H54 (cell line): Measurements from ENCODE around the gene DHX15.

Experiments used
- DNase-seq: peaks from one replicate; pipeline ENCODE4 v3.0.0; 2011; ENCODE audit warnings: low spot score, mixed read lengths; ENCODE audit not compliant: insufficient read length
- FAIRE-seq: peaks from 3 replicates; lab custom pipeline; 2011; peaks lifted over from hg19 to GRCh38; lab: Jason Lieb, UNC
- POLR2A ChIP-seq: IDR thresholded peaks from 2 replicates; pipeline ENCODE4 v1.6.1; 2011; ENCODE audit warnings: low read depth, mild to moderate bottlenecking, low read length

DHX15 gene

GRCh38 chr4:24570172-24570571, 14.2 kb downstream of the DHX15 start:
- no peak for TF ChIP-seq POLR2A
- DNase-seq (no peak), FAIRE-seq (no peak)

GRCh38 chr4:24569662-24570061, 14.7 kb downstream of the DHX15 start:
- no peak for TF ChIP-seq POLR2A
- DNase-seq (no peak), FAIRE-seq (no peak)

- FAIRE-seq: no peak
- DNase-seq: no peak
- no peak for TF ChIP-seq POLR2A
Measured at GRCh38 chr4:24568425-24568824, 15.9 kb downstream of the DHX15 start.

- DNase-seq (no peak), FAIRE-seq (no peak)
- no peak for TF ChIP-seq POLR2A
Measured at GRCh38 chr4:24565054-24565453, 19.3 kb downstream of the DHX15 start.

- TF ChIP-seq POLR2A: no peak
- FAIRE-seq: no peak
- DNase-seq: no peak
Measured at GRCh38 chr4:24564488-24564887, 19.9 kb downstream of the DHX15 start.

- no peak for TF ChIP-seq POLR2A
- no peak for DNase-seq
- FAIRE-seq: no peak
Measured at GRCh38 chr4:24561438-24562139, 22.8 kb downstream of the DHX15 start.

GRCh38 chr4:24560868-24561368, 23.4 kb downstream of the DHX15 start:
- DNase-seq (no peak), FAIRE-seq (no peak)
- no peak for TF ChIP-seq POLR2A

- TF ChIP-seq POLR2A: no peak
- FAIRE-seq (no peak), DNase-seq (no peak)
Measured at GRCh38 chr4:24559889-24560288, 24.5 kb downstream of the DHX15 start.

GRCh38 chr4:24559032-24559821, 25.1 kb downstream of the DHX15 start:
- DNase-seq (no peak), FAIRE-seq (no peak)
- no peak for TF ChIP-seq POLR2A

- no peak for TF ChIP-seq POLR2A
- peak; percentile 67 for FAIRE-seq
- no peak for DNase-seq
Measured at GRCh38 chr4:24557026-24558025, 27.0 kb downstream of the DHX15 start.

GRCh38 chr4:24551492-24552289, 32.7 kb downstream of the DHX15 start:
- DNase-seq: no peak
- no peak for TF ChIP-seq POLR2A
- no peak for FAIRE-seq

- no peak for DNase-seq
- no peak for TF ChIP-seq POLR2A
- FAIRE-seq: peak; percentile 53
Measured at GRCh38 chr4:24550441-24551175, 33.7 kb downstream of the DHX15 start.
